ENCODE results near the gene NDN.

DNA sequence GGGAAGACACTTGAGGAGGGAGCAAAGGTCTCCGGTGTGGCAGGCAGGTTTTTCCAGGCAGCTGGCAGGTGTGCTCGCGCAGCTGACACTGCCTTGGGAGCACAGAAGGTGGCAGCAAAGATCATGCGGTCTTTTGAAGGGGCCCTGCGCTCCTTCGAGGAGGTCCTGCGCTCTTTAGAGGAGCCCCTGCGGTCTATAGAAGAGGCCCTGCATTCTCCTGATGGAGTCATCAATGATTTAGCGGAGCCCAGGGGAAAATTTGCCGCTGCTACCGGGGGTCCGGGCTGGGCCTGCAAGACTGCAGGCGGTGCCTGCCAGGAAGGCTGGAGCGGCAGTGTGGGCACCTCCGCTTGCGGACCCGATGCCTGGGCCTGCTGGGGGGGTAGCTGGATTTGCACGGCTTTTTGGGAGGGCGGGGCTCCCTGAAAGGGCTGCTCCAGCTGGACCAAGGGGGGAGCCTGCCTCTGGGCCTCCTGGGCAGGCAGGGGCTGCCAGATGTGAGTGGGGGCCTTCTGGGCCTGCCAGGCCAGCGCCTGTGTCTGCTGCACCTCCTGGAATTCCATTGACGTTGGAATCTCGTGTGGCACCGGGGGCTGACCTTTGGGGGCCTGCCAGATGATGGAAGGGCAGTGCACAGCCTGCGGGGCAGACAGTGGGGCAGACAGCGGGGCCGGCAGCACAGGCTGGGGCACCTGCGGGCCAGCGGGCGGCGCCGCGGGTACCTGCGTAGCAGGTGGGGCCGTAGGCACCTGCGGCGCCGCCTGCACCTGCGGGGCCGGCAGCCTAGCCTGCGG lies 41.5 kb downstream of the NDN start:
- TF ChIP-seq CTCF (IDR thresholded peaks at IDR 0.05), result no peak
- TF ChIP-seq POLR2A (IDR thresholded peaks at IDR 0.05), result no peak

Data from lower leg skin (tissue), 3 donors.